Caco-2 (cell line): ENCODE measurements around the gene SLITRK1. TPM values are rescaled to one million over a fixed set of nuclear protein-coding genes. Genes with fewer than 3 reads are reported as not detected.

ENCODE experiments used
- BruUV-seq: library from RNA; stranded (reverse); fragments of 400-500 nt; replicated peaks from 2 replicates; lab custom pipeline; 2021; lab: Mats Ljungman, UMichigan
- CTCF ChIA-PET: fragments of 300-600 bp; sonication (Branson Sonifier 250); formaldehyde crosslinking; loops from one replicate; lab custom pipeline; 2022; ENCODE audit warnings: antibody characterized with exemption; lab: Charles Lee
- POLR2A ChIA-PET: fragments of 300-600 bp; sonication (Branson Sonifier 250); formaldehyde crosslinking; loops from one replicate; lab custom pipeline; 2022; ENCODE audit warnings: antibody characterized with exemption; lab: Charles Lee
- DNase-seq, 2 experiments: peaks; one replicate each; pipeline versions ENCODE4 v3.0.0 to v3.0.0-alpha.2; 2020 to 2022
- H3K27me3 ChIP-seq: replicated peaks from 2 replicates; pipeline ENCODE4 v1.6.0; 2011; ENCODE audit warnings: low read length; ENCODE audit not compliant: control insufficient read depth, insufficient read depth
- H3K36me3 ChIP-seq: 2 replicates; pipeline ENCODE4 v1.5.1; 2011; ENCODE audit warnings: low read length; ENCODE audit not compliant: control insufficient read depth, insufficient read depth
- H3K4me1 ChIP-seq: fragments of 250-450 bp; sonication (Bioruptor Pico); 2 replicates; pipeline ENCODE4 v1.5.1; 2020; ENCODE audit warnings: mild to moderate bottlenecking
- H3K4me3 ChIP-seq: 2 replicates; pipeline ENCODE4 v1.5.1; 2011; ENCODE audit warnings: low read depth, mild to moderate bottlenecking, control low read depth, low read length
- H3K9me3 ChIP-seq: fragments of 250-450 bp; sonication (Bioruptor Pico); 2 replicates; pipeline ENCODE4 v1.5.1; 2020; ENCODE audit warnings: mild to moderate bottlenecking, moderate library complexity
- H3K27ac Mint-ChIP-seq: one replicate; pipeline ENCODE4 v1.8.0; 2022; ENCODE audit warnings: mixed read lengths; ENCODE audit not compliant: unreplicated experiment
- H3K27me3 Mint-ChIP-seq: one replicate; pipeline ENCODE4 v1.8.0; 2022; ENCODE audit warnings: mixed read lengths; ENCODE audit not compliant: insufficient read depth, unreplicated experiment
- H3K36me3 Mint-ChIP-seq: one replicate; pipeline ENCODE4 v1.8.0; 2022; ENCODE audit warnings: mild to moderate bottlenecking, mixed read lengths; ENCODE audit not compliant: insufficient read depth, unreplicated experiment
- H3K4me1 Mint-ChIP-seq: one replicate; pipeline ENCODE4 v1.8.0; 2022; ENCODE audit warnings: low read depth, mixed read lengths; ENCODE audit not compliant: unreplicated experiment
- H3K4me3 Mint-ChIP-seq: one replicate; pipeline ENCODE4 v1.8.0; 2022; ENCODE audit warnings: mild to moderate bottlenecking, moderate library complexity, mixed read lengths; ENCODE audit not compliant: unreplicated experiment
- H3K9me3 Mint-ChIP-seq: one replicate; pipeline ENCODE4 v1.8.0; 2022; ENCODE audit warnings: mixed read lengths; ENCODE audit not compliant: unreplicated experiment
- intact Hi-C: fragments of 100-400 bp; cut with micrococcal nuclease; formaldehyde crosslinking; loops from one replicate; pipeline ENCODE4 v1.10.0; 2022; ENCODE audit not compliant: unreplicated experiment
- total RNA-seq: library from RNA; stranded (reverse); gene quantifications from 2 replicates; pipeline ENCODE4 v1.2.3, GENCODE V29; 2022
- TF ChIP-seq, protein P1 (sequence below), 2 experiments: fragments of 200-600 bp in 1 of 2; IDR thresholded peaks; 1 replicate in 1 of 2; 2 replicates in 1 of 2; pipeline versions ENCODE4 v1.5.1 to v1.8.0; 2011 to 2022; ENCODE audit warnings: antibody characterized with exemption in 1 of 2, control low read depth in 1 of 2, inconsistent platforms in 1 of 2, low read depth in 1 of 2, low read length in 1 of 2, mild to moderate bottlenecking in 1 of 2, moderate library complexity in 1 of 2; ENCODE audit not compliant: insufficient read depth in 1 of 2, severe bottlenecking in 1 of 2, unreplicated experiment in 1 of 2

SLITRK1 gene
- total RNA-seq, 1 experiment from 2014 or later: not detected

DNA sequence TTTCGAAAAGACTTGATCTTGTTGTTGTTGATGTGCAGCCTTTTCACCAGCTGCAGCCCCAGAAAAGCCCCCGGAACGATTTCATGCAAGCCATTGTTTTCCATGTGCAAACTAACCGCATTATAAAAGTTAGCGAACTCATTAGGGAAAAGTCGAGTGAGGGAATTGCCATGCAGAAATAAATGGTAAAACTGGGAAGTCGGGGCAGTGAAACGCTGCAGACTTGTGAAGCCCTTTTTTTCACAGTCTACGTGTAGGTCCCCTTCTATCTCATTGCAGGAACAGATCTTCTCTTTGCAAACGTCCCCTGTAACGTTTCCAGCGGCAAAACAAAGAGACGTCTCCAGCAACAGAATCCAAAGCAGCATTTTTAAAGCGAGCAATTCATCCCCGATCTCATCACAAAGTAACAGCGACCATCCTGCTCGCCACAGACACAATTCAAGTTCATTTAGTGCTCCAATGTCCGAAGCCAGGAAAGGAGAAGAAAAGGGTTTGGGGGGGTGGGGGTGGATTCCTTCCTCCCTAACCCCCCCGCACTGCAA lies 1.1 kb downstream of the SLITRK1 start:
- H3K27me3 ChIP-seq: no peaks in the 10 kb centered on the region
- H3K4me1 ChIP-seq: no peaks in the 10 kb centered on the region
- H3K4me1 Mint-ChIP-seq: no peaks in the 10 kb centered on the region
- no peaks in the 10 kb centered on the region for H3K36me3 ChIP-seq
- no peaks in the 10 kb centered on the region for H3K9me3 ChIP-seq
- intact Hi-C loops: no loop called here
- ChIA-PET CTCF (no interaction called here), POLR2A (no interaction called here)
- no peaks in the 10 kb centered on the region for H3K36me3 Mint-ChIP-seq
- H3K27ac Mint-ChIP-seq: no peak overlapping the region
- no peak overlapping the region for H3K4me3 ChIP-seq
- TF ChIP-seq, protein P1, sequence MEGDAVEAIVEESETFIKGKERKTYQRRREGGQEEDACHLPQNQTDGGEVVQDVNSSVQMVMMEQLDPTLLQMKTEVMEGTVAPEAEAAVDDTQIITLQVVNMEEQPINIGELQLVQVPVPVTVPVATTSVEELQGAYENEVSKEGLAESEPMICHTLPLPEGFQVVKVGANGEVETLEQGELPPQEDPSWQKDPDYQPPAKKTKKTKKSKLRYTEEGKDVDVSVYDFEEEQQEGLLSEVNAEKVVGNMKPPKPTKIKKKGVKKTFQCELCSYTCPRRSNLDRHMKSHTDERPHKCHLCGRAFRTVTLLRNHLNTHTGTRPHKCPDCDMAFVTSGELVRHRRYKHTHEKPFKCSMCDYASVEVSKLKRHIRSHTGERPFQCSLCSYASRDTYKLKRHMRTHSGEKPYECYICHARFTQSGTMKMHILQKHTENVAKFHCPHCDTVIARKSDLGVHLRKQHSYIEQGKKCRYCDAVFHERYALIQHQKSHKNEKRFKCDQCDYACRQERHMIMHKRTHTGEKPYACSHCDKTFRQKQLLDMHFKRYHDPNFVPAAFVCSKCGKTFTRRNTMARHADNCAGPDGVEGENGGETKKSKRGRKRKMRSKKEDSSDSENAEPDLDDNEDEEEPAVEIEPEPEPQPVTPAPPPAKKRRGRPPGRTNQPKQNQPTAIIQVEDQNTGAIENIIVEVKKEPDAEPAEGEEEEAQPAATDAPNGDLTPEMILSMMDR (IDR thresholded peaks at IDR 0.05; ENCODE audit: insufficient read depth in 1 of 2, low read depth in 1 of 2, low read length in 1 of 2, severe bottlenecking in 1 of 2, unreplicated experiment in 1 of 2): no peak
- peaks cover 3% of the 10 kb centered on the region for H3K27me3 Mint-ChIP-seq
- BruUV-seq: no TSS peak
- no peak for DNase-seq
- no peak overlapping the region for H3K4me3 Mint-ChIP-seq
- no peaks in the 10 kb centered on the region for H3K9me3 Mint-ChIP-seq

DNA sequence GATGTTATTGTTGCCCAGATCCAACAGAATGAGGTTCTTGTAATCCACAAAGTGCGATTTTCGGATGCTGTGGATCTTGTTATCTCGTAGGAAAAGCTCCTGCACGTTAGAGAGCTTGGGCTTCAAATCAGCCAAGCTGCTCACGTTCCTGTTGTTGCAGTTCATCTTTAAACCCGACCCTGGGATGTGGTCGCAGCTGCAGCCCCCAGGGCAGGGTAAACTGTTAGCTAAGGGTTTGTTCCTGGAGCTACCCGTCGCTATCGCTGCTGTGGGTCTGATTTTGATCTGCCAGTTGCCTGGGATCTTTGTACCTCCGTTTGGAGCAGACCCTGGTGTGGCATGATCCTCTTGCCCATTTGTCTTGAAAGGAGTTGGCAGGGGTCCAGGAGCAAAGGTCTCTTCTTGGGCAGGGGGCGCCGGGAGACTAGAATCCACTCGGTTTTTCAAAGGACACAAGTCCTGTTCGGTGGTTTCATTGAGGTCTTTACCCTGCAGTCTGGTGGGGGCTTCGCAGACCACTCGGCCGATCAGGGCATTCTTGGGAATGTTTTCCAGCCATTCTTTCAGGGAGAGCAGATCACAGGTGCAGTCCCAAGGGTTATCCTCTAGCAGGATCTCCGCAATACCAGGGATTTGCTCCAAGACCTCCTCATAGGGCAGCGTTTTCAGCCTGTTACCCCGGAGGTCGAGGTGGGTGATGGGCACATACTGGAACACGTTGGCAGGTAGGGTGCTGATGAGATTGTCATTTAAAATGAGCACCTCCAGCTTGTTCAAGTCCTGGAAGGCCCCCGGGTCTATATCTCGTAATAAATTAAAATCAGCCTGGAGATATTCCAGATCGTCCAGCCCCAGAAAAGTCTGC lies 1.8 kb downstream of the SLITRK1 start:
- POLR2A ChIA-PET: no interaction called here
- peaks cover 3% of the 10 kb centered on the region for H3K27me3 Mint-ChIP-seq
- DNase-seq: peak in 1 of 2 experiments; percentile 25
- Histone ChIP-seq H3K4me3 (no peak overlapping the region), H3K4me1 (no peaks in the 10 kb centered on the region), H3K9me3 (no peaks in the 10 kb centered on the region), H3K27me3 (no peaks in the 10 kb centered on the region), H3K36me3 (no peaks in the 10 kb centered on the region)
- H3K4me1 Mint-ChIP-seq: no peaks in the 10 kb centered on the region
- no peaks in the 10 kb centered on the region for H3K36me3 Mint-ChIP-seq
- H3K4me3 Mint-ChIP-seq: no peak overlapping the region
- CTCF ChIA-PET: no interaction called here
- H3K9me3 Mint-ChIP-seq: no peaks in the 10 kb centered on the region
- no TSS peak for BruUV-seq
- TF ChIP-seq, protein P1 (IDR thresholded peaks at IDR 0.05; ENCODE audit: insufficient read depth in 1 of 2, low read depth in 1 of 2, low read length in 1 of 2, severe bottlenecking in 1 of 2, unreplicated experiment in 1 of 2): no peak
- H3K27ac Mint-ChIP-seq: no peak overlapping the region
- intact Hi-C loops: no loop called here

DNA sequence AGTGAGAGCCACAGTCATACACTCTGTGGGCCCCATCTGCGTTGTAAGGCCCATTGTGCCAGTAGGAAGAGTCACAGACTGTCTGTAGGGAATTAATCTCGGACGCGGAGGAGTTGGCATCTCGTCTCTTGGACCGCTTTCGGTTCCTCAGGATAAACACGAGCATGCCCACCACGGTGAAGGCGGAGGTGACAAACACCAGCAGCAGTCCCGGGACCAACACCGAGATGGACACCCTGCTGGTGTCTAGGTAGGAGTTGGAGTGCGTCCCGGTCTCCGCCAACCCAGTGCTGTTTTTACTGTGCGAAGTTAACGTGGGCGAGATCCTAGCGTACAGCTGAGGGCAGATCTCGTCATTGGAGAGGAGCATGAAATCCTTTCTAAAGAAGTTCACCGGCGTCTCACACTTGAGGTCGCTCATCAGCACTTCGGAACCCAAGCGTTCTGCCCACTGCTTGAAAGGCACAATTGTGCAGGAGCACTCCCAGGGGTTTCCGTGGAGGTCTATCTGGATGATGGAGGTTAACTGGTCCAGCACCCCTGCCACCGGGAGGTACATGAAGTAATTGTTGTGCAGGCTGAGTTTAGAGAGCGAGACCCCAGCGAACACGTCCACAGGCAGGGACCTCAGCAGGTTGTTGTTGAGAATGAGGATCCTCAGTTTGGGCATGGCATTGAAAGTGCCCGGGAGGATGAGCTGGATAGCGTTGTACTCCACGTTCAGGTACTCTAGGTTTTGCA lies 2.7 kb downstream of the SLITRK1 start:
- Histone ChIP-seq H3K36me3 (no peaks in the 10 kb centered on the region), H3K9me3 (no peaks in the 10 kb centered on the region), H3K27me3 (no peaks in the 10 kb centered on the region), H3K4me1 (no peaks in the 10 kb centered on the region), H3K4me3 (no peak overlapping the region)
- peaks cover 3% of the 10 kb centered on the region for H3K27me3 Mint-ChIP-seq
- TF ChIP-seq, protein P1 (IDR thresholded peaks at IDR 0.05; ENCODE audit: insufficient read depth in 1 of 2, low read depth in 1 of 2, low read length in 1 of 2, severe bottlenecking in 1 of 2, unreplicated experiment in 1 of 2): no peak
- no peak overlapping the region for H3K4me3 Mint-ChIP-seq
- no peaks in the 10 kb centered on the region for H3K36me3 Mint-ChIP-seq
- no peaks in the 10 kb centered on the region for H3K9me3 Mint-ChIP-seq
- H3K27ac Mint-ChIP-seq: no peak overlapping the region
- POLR2A ChIA-PET: no interaction called here
- H3K4me1 Mint-ChIP-seq: no peaks in the 10 kb centered on the region
- CTCF ChIA-PET: no interaction called here
- BruUV-seq: no TSS peak
- intact Hi-C loops: no loop called here
- peak in 1 of 2 experiments; percentile 22 for DNase-seq
